Effector memory CD4-positive, alpha-beta T cell (primary cell): ENCODE data around the gene CHST6.
"Not testable (repeated sequence)": the region's sequence is repeated elsewhere in the genome, so short reads cannot be mapped to it uniquely, and the experiment has no call there.

ENCODE experiments used
- DNase-seq, 3 donors: peaks; one replicate each; pipeline ENCODE4 v3.0.0-alpha.2; 2020
- H3K27ac ChIP-seq: 2 replicates; pipeline ENCODE4 v1.7.0; 2013; ENCODE audit warnings: mild to moderate bottlenecking, low read length, moderate library complexity; ENCODE audit not compliant: insufficient read depth, poor library complexity, severe bottlenecking
- H3K27me3 ChIP-seq: replicated peaks from 2 replicates; pipeline ENCODE4 v1.7.0; 2013; ENCODE audit warnings: mild to moderate bottlenecking, low read length; ENCODE audit not compliant: insufficient read depth, control insufficient read depth, poor library complexity, severe bottlenecking
- H3K36me3 ChIP-seq: 2 replicates; pipeline ENCODE4 v1.7.0; 2013; ENCODE audit warnings: mild to moderate bottlenecking, low read length, moderate library complexity; ENCODE audit not compliant: control insufficient read depth, insufficient read depth
- H3K4me1 ChIP-seq: 2 replicates; pipeline ENCODE4 v1.7.0; 2013; ENCODE audit warnings: low read length, mild to moderate bottlenecking; ENCODE audit not compliant: control insufficient read depth, insufficient read depth, poor library complexity, severe bottlenecking
- H3K4me3 ChIP-seq: 2 replicates; pipeline ENCODE4 v1.7.0; 2013; ENCODE audit warnings: low read length, low read depth, mild to moderate bottlenecking; ENCODE audit not compliant: insufficient read depth, poor library complexity, severe bottlenecking
- H3K9me3 ChIP-seq: 2 replicates; pipeline ENCODE4 v1.7.0; 2013; ENCODE audit warnings: mild to moderate bottlenecking, low read length, moderate library complexity; ENCODE audit not compliant: control insufficient read depth

Gene CHST6

GRCh38 chr16:75506107-75506506 lies 10.9 kb upstream of the CHST6 start:
- no peak overlapping the region for H3K27ac ChIP-seq
- no peak for DNase-seq
- no peaks in the 10 kb centered on the region for H3K27me3 ChIP-seq
- no peaks in the 10 kb centered on the region for H3K4me1 ChIP-seq
- H3K9me3 ChIP-seq = no peaks in the 10 kb centered on the region
- no peak overlapping the region for H3K4me3 ChIP-seq
- H3K36me3 ChIP-seq = no peaks in the 10 kb centered on the region

GRCh38 chr16:75503801-75504200 lies 8.6 kb upstream of the CHST6 start:
- no peak for DNase-seq
- Histone ChIP-seq H3K4me3 (no peak overlapping the region), H3K4me1 (no peaks in the 10 kb centered on the region), H3K36me3 (no peaks in the 10 kb centered on the region), H3K27ac (no peak overlapping the region), H3K27me3 (no peaks in the 10 kb centered on the region), H3K9me3 (no peaks in the 10 kb centered on the region)

GRCh38 chr16:75502916-75503605 lies 7.8 kb upstream of the CHST6 start:
- no peak overlapping the region for H3K4me3 ChIP-seq
- no peaks in the 10 kb centered on the region for H3K4me1 ChIP-seq
- H3K27me3 ChIP-seq = no peaks in the 10 kb centered on the region
- no peak overlapping the region for H3K27ac ChIP-seq
- DNase-seq = no peak
- no peaks in the 10 kb centered on the region for H3K9me3 ChIP-seq
- H3K36me3 ChIP-seq = no peaks in the 10 kb centered on the region

GRCh38 chr16:75501820-75502219 lies 6.6 kb upstream of the CHST6 start:
- DNase-seq, H3K36me3 ChIP-seq, H3K27me3 ChIP-seq, H3K27ac ChIP-seq, H3K4me1 ChIP-seq, H3K9me3 ChIP-seq, H3K4me3 ChIP-seq: not testable (repeated sequence)

- no peak overlapping the region for H3K27ac ChIP-seq
- H3K36me3 ChIP-seq = no peaks in the 10 kb centered on the region
- H3K4me1 ChIP-seq = no peaks in the 10 kb centered on the region
- no peaks in the 10 kb centered on the region for H3K9me3 ChIP-seq
- H3K4me3 ChIP-seq = no peak overlapping the region
- no peaks in the 10 kb centered on the region for H3K27me3 ChIP-seq
- no peak for DNase-seq
Observed at GRCh38 chr16:75501359-75501758, 6.1 kb upstream of the CHST6 start.

- H3K9me3 ChIP-seq, H3K27me3 ChIP-seq, H3K27ac ChIP-seq, DNase-seq, H3K4me3 ChIP-seq, H3K36me3 ChIP-seq, H3K4me1 ChIP-seq: not testable (repeated sequence)
Observed at GRCh38 chr16:75498605-75499322, 3.5 kb upstream of the CHST6 start.

GRCh38 chr16:75497558-75497957 lies 2.3 kb upstream of the CHST6 start:
- no peak for DNase-seq
- Histone ChIP-seq H3K4me1 (peaks cover 8% of the 10 kb centered on the region), H3K9me3 (no peaks in the 10 kb centered on the region), H3K27ac (no peak overlapping the region), H3K36me3 (no peaks in the 10 kb centered on the region), H3K27me3 (peaks cover 9% of the 10 kb centered on the region), H3K4me3 (no peak overlapping the region)

GRCh38 chr16:75494661-75495075 lies 573 bp downstream of the CHST6 start:
- no peak for DNase-seq
- no peaks in the 10 kb centered on the region for H3K36me3 ChIP-seq
- no peak overlapping the region for H3K27ac ChIP-seq
- H3K4me1 ChIP-seq = peaks cover 8% of the 10 kb centered on the region
- H3K27me3 ChIP-seq = peaks cover 9% of the 10 kb centered on the region
- peak overlapping the region; percentile 35 for H3K4me3 ChIP-seq
- no peaks in the 10 kb centered on the region for H3K9me3 ChIP-seq

GRCh38 chr16:75494184-75494583 lies 1.1 kb downstream of the CHST6 start:
- Histone ChIP-seq H3K27ac (no peak overlapping the region), H3K4me1 (peaks cover 8% of the 10 kb centered on the region), H3K27me3 (peaks cover 9% of the 10 kb centered on the region), H3K9me3 (no peaks in the 10 kb centered on the region), H3K4me3 (no peak overlapping the region), H3K36me3 (no peaks in the 10 kb centered on the region)
- no peak for DNase-seq

- DNase-seq = no peak
- Histone ChIP-seq H3K27me3 (peaks cover 9% of the 10 kb centered on the region), H3K36me3 (no peaks in the 10 kb centered on the region), H3K4me3 (no peak overlapping the region), H3K27ac (no peak overlapping the region), H3K9me3 (no peaks in the 10 kb centered on the region), H3K4me1 (peaks cover 8% of the 10 kb centered on the region)
Observed at GRCh38 chr16:75491876-75492275, 3.4 kb downstream of the CHST6 start.
